WTC11 (cell line): Measurements from ENCODE around the gene ZFP36L2. TPM values are rescaled to one million over a fixed set of nuclear protein-coding genes. Genes with fewer than 3 reads are reported as not detected.

Source experiments
- ATAC-seq: fragments of 200-7000 bp; cut with Tn5 transposase; 2 replicates; pipeline ENCODE4 v1.10.0; 2021; ENCODE audit warnings: mild to moderate bottlenecking, moderate library complexity
- CTCF ChIA-PET: fragments of 300-600 bp; sonication (Branson Sonifier 250); formaldehyde crosslinking; loops from one replicate; lab custom pipeline; 2021; ENCODE audit warnings: antibody characterized with exemption; lab: Charles Lee
- POLR2A ChIA-PET: fragments of 350-600 bp; sonication (Branson Sonifier 250); formaldehyde crosslinking; loops from one replicate; lab custom pipeline; 2021; ENCODE audit warnings: antibody characterized with exemption; lab: Charles Lee
- DNase-seq: peaks from one replicate; pipeline ENCODE4 v3.0.0; 2021; ENCODE audit warnings: low spot score
- H3K27ac Mint-ChIP-seq: 2 replicates; pipeline ENCODE4 v1.8.0; 2021; ENCODE audit warnings: mixed read lengths
- H3K27me3 Mint-ChIP-seq: 2 replicates; pipeline ENCODE4 v1.8.0; 2021; ENCODE audit warnings: low read depth, mild to moderate bottlenecking, moderate library complexity, mixed read lengths
- H3K36me3 Mint-ChIP-seq: 2 replicates; pipeline ENCODE4 v1.8.0; 2021; ENCODE audit warnings: mixed read lengths
- H3K4me1 Mint-ChIP-seq: 2 replicates; pipeline ENCODE4 v1.8.0; 2022; ENCODE audit warnings: mixed read lengths
- H3K4me3 Mint-ChIP-seq: 2 replicates; pipeline ENCODE4 v1.8.0; 2021; ENCODE audit warnings: mild to moderate bottlenecking, moderate library complexity, mixed read lengths
- H3K9me3 Mint-ChIP-seq: 2 replicates; pipeline ENCODE4 v1.8.0; 2021; ENCODE audit warnings: mixed read lengths
- AR ChIP-seq: fragments of 250-450 bp; sonication (Bioruptor Pico); IDR thresholded peaks from 2 replicates; pipeline ENCODE4 v1.9.0; 2021; ENCODE audit warnings: mild to moderate bottlenecking
- ATF2 ChIP-seq: sonication (generic); formaldehyde crosslinking; IDR thresholded peaks from 2 replicates; pipeline ENCODE4 v1.8.1; 2022; ENCODE audit warnings: low read depth, missing genetic modification reagents, borderline replicate concordance
- CREM ChIP-seq: sonication (generic); formaldehyde crosslinking; IDR thresholded peaks from 2 replicates; pipeline ENCODE4 v1.8.1; 2022; ENCODE audit warnings: mild to moderate bottlenecking, missing genetic modification reagents, moderate library complexity
- E2F4 ChIP-seq: sonication (generic); formaldehyde crosslinking; IDR thresholded peaks from 2 replicates; pipeline ENCODE4 v1.8.1; 2022; ENCODE audit warnings: low read depth, mild to moderate bottlenecking, moderate library complexity, missing genetic modification reagents, borderline replicate concordance
- E2F5 ChIP-seq: sonication (generic); formaldehyde crosslinking; IDR thresholded peaks from 2 replicates; pipeline ENCODE4 v1.8.1; 2022; ENCODE audit warnings: mild to moderate bottlenecking, moderate library complexity, missing genetic modification reagents
- FOXP1 ChIP-seq: sonication (generic); formaldehyde crosslinking; IDR thresholded peaks from 2 replicates; pipeline ENCODE4 v1.8.0; 2022; ENCODE audit warnings: missing genetic modification reagents, mild to moderate bottlenecking, moderate library complexity, borderline replicate concordance
- MLX ChIP-seq: sonication (generic); formaldehyde crosslinking; IDR thresholded peaks from 2 replicates; pipeline ENCODE4 v1.8.1; 2023; ENCODE audit warnings: mild to moderate bottlenecking, missing genetic modification reagents, moderate library complexity
- MYBL2 ChIP-seq: sonication (generic); formaldehyde crosslinking; IDR thresholded peaks from 2 replicates; pipeline ENCODE4 v1.8.1; 2023; ENCODE audit warnings: mild to moderate bottlenecking, moderate library complexity, missing genetic modification reagents
- NFATC4 ChIP-seq: fragments of 250-450 bp; sonication (Bioruptor Pico); IDR thresholded peaks from 2 replicates; pipeline ENCODE4 v1.9.0; 2021; ENCODE audit warnings: mild to moderate bottlenecking
- NFE2L1 ChIP-seq: sonication (generic); formaldehyde crosslinking; IDR thresholded peaks from 2 replicates; pipeline ENCODE4 v1.8.1; 2023; ENCODE audit warnings: missing genetic modification reagents
- NR1H2 ChIP-seq: sonication (generic); formaldehyde crosslinking; IDR thresholded peaks from 2 replicates; pipeline ENCODE4 v1.9.0; 2021; ENCODE audit warnings: mild to moderate bottlenecking, moderate library complexity, missing genetic modification reagents
- OVOL2 ChIP-seq: fragments of 250-450 bp; sonication (Bioruptor Pico); IDR thresholded peaks from 2 replicates; pipeline ENCODE4 v1.9.0; 2021; ENCODE audit warnings: mild to moderate bottlenecking, borderline replicate concordance
- SMAD3 ChIP-seq: sonication (generic); formaldehyde crosslinking; IDR thresholded peaks from 2 replicates; pipeline ENCODE4 v1.8.0; 2022; ENCODE audit warnings: missing genetic modification reagents, mild to moderate bottlenecking, borderline replicate concordance
- ZMAT4 ChIP-seq: fragments of 250-450 bp; sonication (Bioruptor Pico); IDR thresholded peaks from 2 replicates; pipeline ENCODE4 v1.9.0; 2021; ENCODE audit warnings: mild to moderate bottlenecking
- ZNF232 ChIP-seq: sonication (generic); formaldehyde crosslinking; IDR thresholded peaks from 2 replicates; pipeline ENCODE4 v1.8.0; 2022; ENCODE audit warnings: mild to moderate bottlenecking, missing genetic modification reagents
- ZNF671 ChIP-seq: fragments of 250-450 bp; sonication (Bioruptor Pico); IDR thresholded peaks from 2 replicates; pipeline ENCODE4 v1.8.0; 2021; ENCODE audit warnings: mild to moderate bottlenecking
- total RNA-seq: library from RNA; stranded (reverse); gene quantifications from 3 replicates; pipeline ENCODE4 v1.2.3, GENCODE V29; 2021
- TF ChIP-seq, protein P1 (sequence below): sonication (generic); formaldehyde crosslinking; IDR thresholded peaks from 2 replicates; pipeline ENCODE4 v1.8.0; 2022; ENCODE audit warnings: missing genetic modification reagents
- TF ChIP-seq, protein P2 (sequence below): sonication (generic); formaldehyde crosslinking; IDR thresholded peaks from 2 replicates; pipeline ENCODE4 v1.8.0; 2022; ENCODE audit warnings: mild to moderate bottlenecking, missing genetic modification reagents
- TF ChIP-seq, protein P3 (sequence below): sonication (generic); formaldehyde crosslinking; IDR thresholded peaks from 2 replicates; pipeline ENCODE4 v1.8.0; 2022; ENCODE audit warnings: mild to moderate bottlenecking, missing genetic modification reagents

The ZFP36L2 gene
- total RNA-seq, 1 experiment from 2014 or later, result 50.4 TPM

DNA sequence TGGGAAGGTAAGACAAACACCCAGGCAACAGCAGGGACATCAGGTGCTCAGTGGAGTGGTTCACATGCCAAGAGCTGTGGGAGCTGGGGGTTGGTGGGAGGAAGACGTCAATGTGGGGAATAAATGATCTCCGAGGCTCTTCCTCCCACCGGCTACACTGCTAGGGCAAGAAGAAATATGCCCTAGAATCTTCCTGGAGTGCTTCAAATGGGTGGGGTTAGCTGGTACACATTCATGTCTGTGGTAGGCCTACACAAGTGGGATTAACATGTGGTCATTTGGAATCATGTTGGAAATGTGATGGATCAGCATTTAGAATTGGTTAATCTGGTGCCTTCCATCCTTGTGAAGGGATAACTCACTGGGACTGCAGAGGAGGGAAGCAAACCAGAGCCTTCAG, 12.4 kb upstream of the ZFP36L2 start (continued):
- TF ChIP-seq, protein P1, sequence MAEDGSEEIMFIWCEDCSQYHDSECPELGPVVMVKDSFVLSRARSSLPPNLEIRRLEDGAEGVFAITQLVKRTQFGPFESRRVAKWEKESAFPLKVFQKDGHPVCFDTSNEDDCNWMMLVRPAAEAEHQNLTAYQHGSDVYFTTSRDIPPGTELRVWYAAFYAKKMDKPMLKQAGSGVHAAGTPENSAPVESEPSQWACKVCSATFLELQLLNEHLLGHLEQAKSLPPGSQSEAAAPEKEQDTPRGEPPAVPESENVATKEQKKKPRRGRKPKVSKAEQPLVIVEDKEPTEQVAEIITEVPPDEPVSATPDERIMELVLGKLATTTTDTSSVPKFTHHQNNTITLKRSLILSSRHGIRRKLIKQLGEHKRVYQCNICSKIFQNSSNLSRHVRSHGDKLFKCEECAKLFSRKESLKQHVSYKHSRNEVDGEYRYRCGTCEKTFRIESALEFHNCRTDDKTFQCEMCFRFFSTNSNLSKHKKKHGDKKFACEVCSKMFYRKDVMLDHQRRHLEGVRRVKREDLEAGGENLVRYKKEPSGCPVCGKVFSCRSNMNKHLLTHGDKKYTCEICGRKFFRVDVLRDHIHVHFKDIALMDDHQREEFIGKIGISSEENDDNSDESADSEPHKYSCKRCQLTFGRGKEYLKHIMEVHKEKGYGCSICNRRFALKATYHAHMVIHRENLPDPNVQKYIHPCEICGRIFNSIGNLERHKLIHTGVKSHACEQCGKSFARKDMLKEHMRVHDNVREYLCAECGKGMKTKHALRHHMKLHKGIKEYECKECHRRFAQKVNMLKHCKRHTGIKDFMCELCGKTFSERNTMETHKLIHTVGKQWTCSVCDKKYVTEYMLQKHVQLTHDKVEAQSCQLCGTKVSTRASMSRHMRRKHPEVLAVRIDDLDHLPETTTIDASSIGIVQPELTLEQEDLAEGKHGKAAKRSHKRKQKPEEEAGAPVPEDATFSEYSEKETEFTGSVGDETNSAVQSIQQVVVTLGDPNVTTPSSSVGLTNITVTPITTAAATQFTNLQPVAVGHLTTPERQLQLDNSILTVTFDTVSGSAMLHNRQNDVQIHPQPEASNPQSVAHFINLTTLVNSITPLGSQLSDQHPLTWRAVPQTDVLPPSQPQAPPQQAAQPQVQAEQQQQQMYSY, result no peak
- TF ChIP-seq, protein P2, sequence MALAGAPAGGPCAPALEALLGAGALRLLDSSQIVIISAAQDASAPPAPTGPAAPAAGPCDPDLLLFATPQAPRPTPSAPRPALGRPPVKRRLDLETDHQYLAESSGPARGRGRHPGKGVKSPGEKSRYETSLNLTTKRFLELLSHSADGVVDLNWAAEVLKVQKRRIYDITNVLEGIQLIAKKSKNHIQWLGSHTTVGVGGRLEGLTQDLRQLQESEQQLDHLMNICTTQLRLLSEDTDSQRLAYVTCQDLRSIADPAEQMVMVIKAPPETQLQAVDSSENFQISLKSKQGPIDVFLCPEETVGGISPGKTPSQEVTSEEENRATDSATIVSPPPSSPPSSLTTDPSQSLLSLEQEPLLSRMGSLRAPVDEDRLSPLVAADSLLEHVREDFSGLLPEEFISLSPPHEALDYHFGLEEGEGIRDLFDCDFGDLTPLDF (CRISPR knock-in tag), result no peak
- no peak for TF ChIP-seq E2F5 (CRISPR knock-in tag)
- no peak for TF ChIP-seq NR1H2 (CRISPR knock-in tag)
- no peak for TF ChIP-seq ZNF671 (CRISPR knock-in tag)
- TF ChIP-seq SMAD3 (CRISPR knock-in tag), result no peak
- no peak for TF ChIP-seq MYBL2 (CRISPR knock-in tag)
- no peak for TF ChIP-seq OVOL2

GRCh38 chr2:43238176-43238575, 11.8 kb upstream of the ZFP36L2 start:
- TF ChIP-seq ZNF232 (no peak), AR (CRISPR knock-in tag) (no peak), OVOL2 (no peak), NFE2L1 (CRISPR knock-in tag) (no peak), FOXP1 (no peak), NR1H2 (CRISPR knock-in tag) (no peak), ZMAT4 (CRISPR knock-in tag) (no peak), E2F4 (CRISPR knock-in tag) (no peak), MLX (CRISPR knock-in tag) (no peak), ATF2 (CRISPR knock-in tag) (no peak), NFATC4 (CRISPR knock-in tag) (no peak), CREM (CRISPR knock-in tag) (no peak)
- TF ChIP-seq, protein P3, sequence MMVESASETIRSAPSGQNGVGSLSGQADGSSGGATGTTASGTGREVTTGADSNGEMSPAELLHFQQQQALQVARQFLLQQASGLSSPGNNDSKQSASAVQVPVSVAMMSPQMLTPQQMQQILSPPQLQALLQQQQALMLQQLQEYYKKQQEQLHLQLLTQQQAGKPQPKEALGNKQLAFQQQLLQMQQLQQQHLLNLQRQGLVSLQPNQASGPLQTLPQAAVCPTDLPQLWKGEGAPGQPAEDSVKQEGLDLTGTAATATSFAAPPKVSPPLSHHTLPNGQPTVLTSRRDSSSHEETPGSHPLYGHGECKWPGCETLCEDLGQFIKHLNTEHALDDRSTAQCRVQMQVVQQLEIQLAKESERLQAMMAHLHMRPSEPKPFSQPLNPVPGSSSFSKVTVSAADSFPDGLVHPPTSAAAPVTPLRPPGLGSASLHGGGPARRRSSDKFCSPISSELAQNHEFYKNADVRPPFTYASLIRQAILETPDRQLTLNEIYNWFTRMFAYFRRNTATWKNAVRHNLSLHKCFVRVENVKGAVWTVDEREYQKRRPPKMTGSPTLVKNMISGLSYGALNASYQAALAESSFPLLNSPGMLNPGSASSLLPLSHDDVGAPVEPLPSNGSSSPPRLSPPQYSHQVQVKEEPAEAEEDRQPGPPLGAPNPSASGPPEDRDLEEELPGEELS, result no peak
- ChIA-PET CTCF (interaction anchor here (0.6 to 3.3 kb wide), 2 partner anchors 9 to 72 kb away, joined by 3 to 23 read pairs; partner anchors contain the start of gene ZFP36L2), POLR2A (no interaction called here)
- Mint-ChIP-seq H3K36me3 (no peaks in the 10 kb centered on the region), H3K4me3 (no peak overlapping the region), H3K4me1 (peaks cover 7% of the 10 kb centered on the region), H3K27me3 (no peaks in the 10 kb centered on the region), H3K27ac (no peak overlapping the region), H3K9me3 (no peaks in the 10 kb centered on the region)
- no peak for ATAC-seq
- DNase-seq, result no peak
